AG04449 (cell line): ENCODE measurements around the gene CABLES1.

Experiments used
- CTCF ChIA-PET: fragments of 350-600 bp; formaldehyde crosslinking; extraction: SDS; loops from one replicate; lab custom pipeline; 2021; ENCODE audit warnings: antibody characterized with exemption; lab: Yijun Ruan, JAX
- POLR2A ChIA-PET: fragments of 400-600, 350-600 bp; formaldehyde crosslinking; extraction: SDS; loops from one replicate; lab custom pipeline; 2020; ENCODE audit warnings: antibody characterized with exemption, inconsistent platforms; lab: Yijun Ruan, JAX
- DNase-seq: peaks from one replicate; pipeline ENCODE4 v3.0.0-alpha.2; 2010; ENCODE audit warnings: low read depth, low spot score
- H3K4me3 ChIP-seq: 2 replicates; pipeline ENCODE4 v1.5.1; 2011; ENCODE audit warnings: low read depth, mild to moderate bottlenecking, control low read depth, low read length
- CTCF ChIP-seq: IDR thresholded peaks from one replicate; pipeline ENCODE4 v1.5.1; 2011; ENCODE audit warnings: mild to moderate bottlenecking, moderate library complexity, low read length, control low read depth, inconsistent platforms; ENCODE audit not compliant: insufficient read depth; ENCODE audit errors: missing control alignments

CABLES1 gene

DNA sequence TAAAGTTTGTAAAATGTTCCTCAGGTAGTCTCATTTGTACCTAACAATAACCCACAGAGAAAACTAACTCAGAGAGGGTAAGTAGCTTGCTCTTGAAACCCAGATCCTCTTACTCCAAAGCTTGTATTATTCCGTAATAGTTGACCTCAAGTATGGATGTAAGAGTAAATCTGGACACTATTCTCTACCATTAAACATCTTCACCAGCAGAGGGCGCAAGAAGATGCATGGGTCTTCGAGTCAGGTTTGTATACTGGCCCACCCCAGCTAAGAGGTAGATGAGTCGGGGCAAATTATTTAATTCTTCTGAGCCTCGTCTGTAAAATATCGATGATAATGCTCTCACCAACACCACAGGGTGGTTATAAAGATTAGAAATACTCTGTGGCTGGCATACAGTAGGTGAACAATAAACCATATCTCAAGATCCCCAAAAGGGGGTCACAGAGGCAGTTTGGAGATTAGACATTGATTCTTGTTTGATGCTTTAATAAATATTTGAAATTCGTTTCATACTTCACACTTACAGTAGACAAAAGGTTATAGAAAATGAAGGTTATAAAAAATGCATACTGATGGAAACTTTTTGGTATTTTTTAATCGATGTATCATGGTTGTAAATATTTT, 3.5 kb upstream of the CABLES1 start:
- CTCF ChIA-PET = interaction anchor here (0.6 to 11.2 kb wide), 54 partner anchors 8 to 318 kb away, joined by 3 to 165 read pairs (median 4); partner anchors contain the start of gene RBBP8
- H3K4me3 ChIP-seq = no peak overlapping the region
- TF ChIP-seq CTCF = peak; percentile 67
- POLR2A ChIA-PET = no interaction called here
- peak; percentile 37 for DNase-seq

DNA sequence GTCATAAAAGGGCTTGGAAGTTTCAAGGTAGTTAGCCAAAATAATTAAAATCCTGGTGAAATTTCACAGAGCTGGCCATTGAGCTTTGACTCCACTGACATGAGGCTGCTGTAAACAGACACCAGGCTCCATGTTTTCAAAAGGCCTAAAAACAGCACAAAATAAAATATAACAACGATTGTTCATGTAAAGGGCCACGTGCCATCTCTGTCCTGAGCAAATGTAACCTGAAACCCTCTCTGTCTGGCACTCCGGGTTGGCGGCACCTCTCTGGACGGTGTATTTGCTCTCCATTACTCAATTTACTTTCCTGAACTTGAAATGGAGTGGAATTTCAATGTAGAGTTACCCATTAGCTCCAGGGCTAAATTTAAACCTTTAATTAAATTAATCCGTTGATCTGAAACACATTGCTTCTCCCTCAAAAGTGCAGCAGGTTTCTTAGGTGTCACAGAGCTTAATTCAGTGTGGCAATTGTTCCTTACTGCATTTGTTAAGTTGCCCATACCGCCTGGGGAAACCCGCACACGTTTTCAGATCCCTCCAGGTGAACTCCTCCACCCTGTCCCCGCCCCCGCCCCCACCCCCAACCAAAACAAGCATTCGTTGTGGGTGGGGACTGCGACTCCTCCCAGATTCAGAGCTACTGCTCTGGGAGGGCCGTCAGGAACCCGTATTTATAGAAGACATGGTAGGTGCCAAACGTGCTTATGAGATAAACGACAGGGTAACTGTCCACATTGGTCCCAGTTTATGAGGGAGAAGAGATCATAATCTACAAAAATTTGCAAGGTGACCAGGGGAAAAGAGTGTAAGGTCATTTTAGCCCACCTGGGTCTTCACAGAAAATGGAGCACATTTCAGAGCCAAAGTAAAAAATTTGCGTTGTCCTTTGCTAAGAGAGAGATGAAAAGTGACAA, 1.2 kb upstream of the CABLES1 start:
- ChIA-PET POLR2A (no interaction called here), CTCF (interaction anchor here (0.8 to 11.2 kb wide), 9 partner anchors 9 to 277 kb away, joined by 3 to 165 read pairs (median 4); no protein-coding TSS in a partner anchor)
- no peak overlapping the region for H3K4me3 ChIP-seq
- no peak for TF ChIP-seq CTCF
- DNase-seq = no peak

DNA sequence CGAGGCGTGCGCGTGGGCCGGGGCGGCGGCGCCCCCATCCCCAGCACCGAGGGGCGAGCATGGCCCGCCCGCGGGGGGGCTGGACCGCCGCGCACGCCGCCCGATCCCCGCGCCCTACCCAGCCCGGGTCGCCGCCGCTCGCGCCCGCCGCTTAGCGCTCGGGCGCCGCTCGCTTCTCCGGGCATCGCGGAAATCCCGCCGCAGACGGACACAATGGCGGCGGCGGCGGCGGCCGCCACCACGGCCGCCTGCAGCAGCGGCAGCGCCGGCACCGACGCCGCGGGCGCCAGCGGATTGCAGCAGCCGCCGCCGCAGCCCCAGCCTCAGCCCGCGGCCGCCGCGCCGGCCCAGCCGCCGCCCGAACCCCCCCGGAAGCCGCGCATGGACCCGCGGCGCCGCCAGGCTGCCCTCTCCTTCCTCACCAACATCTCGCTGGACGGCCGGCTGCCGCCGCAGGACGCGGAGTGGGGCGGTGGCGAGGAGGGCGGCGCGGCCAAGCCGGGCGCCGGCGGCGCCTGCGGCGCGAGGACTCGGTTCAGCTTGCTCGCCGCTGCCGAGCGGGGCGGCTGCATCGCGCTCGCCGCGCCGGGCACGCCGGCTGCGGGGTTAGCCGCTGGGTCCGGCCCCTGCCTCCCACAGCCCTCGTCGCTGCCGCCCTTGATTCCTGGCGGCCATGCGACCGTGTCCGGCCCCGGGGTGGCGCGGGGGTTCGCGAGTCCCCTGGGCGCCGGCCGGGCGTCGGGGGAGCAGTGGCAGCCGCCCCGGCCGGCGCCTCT, 453 bp downstream of the CABLES1 start:
- TF ChIP-seq CTCF = no peak
- CTCF ChIA-PET = interaction anchor here (1.5 to 11.2 kb wide), 4 partner anchors 11 to 276 kb away, joined by 3 to 165 read pairs (median 78); no protein-coding TSS in a partner anchor
- no peak for DNase-seq
- POLR2A ChIA-PET = interaction anchor here (0.9 to 1.3 kb wide), 4 partner anchors 12 to 103 kb away, joined by 3 to 5 read pairs (median 4); no protein-coding TSS in a partner anchor
- H3K4me3 ChIP-seq = peak overlapping the region; percentile 69

- no peak for TF ChIP-seq CTCF
- peak overlapping the region; percentile 69 for H3K4me3 ChIP-seq
- DNase-seq = no peak
- ChIA-PET POLR2A (interaction anchor here (0.9 to 1.3 kb wide), 4 partner anchors 11 to 104 kb away, joined by 3 to 5 read pairs (median 4); no protein-coding TSS in a partner anchor), CTCF (interaction anchor here (1.1 to 11.2 kb wide), 9 partner anchors 7 to 242 kb away, joined by 3 to 165 read pairs (median 4); no protein-coding TSS in a partner anchor)
These were observed 1.2 kb downstream of the CABLES1 start for GRCh38 chr18:23136326-23137096.

- ChIA-PET CTCF (interaction anchor here (1.1 to 2.1 kb wide), 6 partner anchors 8 to 242 kb away, joined by 3 to 7 read pairs (median 4); no protein-coding TSS in a partner anchor), POLR2A (no interaction called here)
- peak overlapping the region; percentile 69 for H3K4me3 ChIP-seq
- DNase-seq = no peak
- TF ChIP-seq CTCF = no peak
These were observed 1.9 kb downstream of the CABLES1 start for GRCh38 chr18:23137097-23137635.
